ENCODE data around the gene REPS2. TPM values are rescaled to one million over a fixed set of nuclear protein-coding genes. Genes with fewer than 3 reads are reported as not detected.

REPS2 gene
- total and polyA plus RNA-seq, 3 experiments from 2014 or later: 0.02 to 0.49 (median 0.11) TPM

- no peaks in the 10 kb centered on the region for H3K4me1 ChIP-seq (ENCODE audit: insufficient read depth, low read length)
- H3K4me3 ChIP-seq (ENCODE audit: low read length): no peak overlapping the region
Measured at GRCh38 chrX:17012465-17012864, 66.0 kb downstream of the REPS2 start.

DNA sequence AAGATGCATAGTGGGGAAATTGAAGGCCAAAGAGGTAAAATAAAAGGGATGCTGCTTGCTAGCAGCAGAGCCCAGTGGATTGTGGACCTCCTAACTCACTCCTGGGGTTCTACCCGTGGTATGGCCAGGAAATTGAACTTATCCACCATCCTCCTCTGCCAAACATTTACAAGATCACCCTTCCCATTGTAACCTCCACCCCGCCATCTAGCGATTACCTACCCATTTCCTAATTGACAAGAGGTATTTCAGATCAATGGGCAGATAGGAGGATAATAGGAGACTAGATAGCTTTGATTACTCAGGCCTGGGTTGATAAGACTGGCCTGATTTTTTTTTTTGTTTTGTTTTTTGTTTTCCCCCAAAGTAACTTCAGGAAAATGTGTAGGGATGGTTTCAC is 67.8 kb downstream of the REPS2 start:
- CTCF ChIA-PET: no interaction called here
- Histone ChIP-seq H3K27ac (ENCODE audit: low read depth, low read length) (no peak overlapping the region), H3K36me3 (ENCODE audit: insufficient read depth, low read length) (no peaks in the 10 kb centered on the region), H3K4me1 (ENCODE audit: insufficient read depth, low read length) (no peaks in the 10 kb centered on the region), H3K4me3 (ENCODE audit: low read length) (no peak overlapping the region), H3K27me3 (ENCODE audit: insufficient read depth, low read length, poor library complexity, severe bottlenecking) (no peaks in the 10 kb centered on the region), H3K9me3 (ENCODE audit: low read length) (no peaks in the 10 kb centered on the region)
- POLR2A ChIA-PET: no interaction called here
- no peak for DNase-seq
- no peaks in the 10 kb centered on the region for H3K36me3 Mint-ChIP-seq
- no peak overlapping the region for H3K27ac Mint-ChIP-seq
- no peaks in the 10 kb centered on the region for H3K4me1 Mint-ChIP-seq
- no peak overlapping the region for H3K4me3 Mint-ChIP-seq
- peaks cover 0 to 3% (median 0%) of the 10 kb centered on the region in 5 donors for H3K9me3 Mint-ChIP-seq
- H3K27me3 Mint-ChIP-seq: peaks cover 0 to 16% of the 10 kb centered on the region in 2 donors

More at GRCh38 chrX:17012465-17012864, 66.0 kb downstream of the REPS2 start:
- DNase-seq: no peak
- Mint-ChIP-seq H3K9me3 (peaks cover 0 to 3% (median 0%) of the 10 kb centered on the region in 5 donors), H3K4me1 (no peaks in the 10 kb centered on the region), H3K27ac (no peak overlapping the region), H3K27me3 (peaks cover 0 to 9% of the 10 kb centered on the region in 2 donors), H3K36me3 (no peaks in the 10 kb centered on the region), H3K4me3 (no peak overlapping the region)
- Histone ChIP-seq H3K27me3 (ENCODE audit: insufficient read depth, low read length, poor library complexity, severe bottlenecking) (no peaks in the 10 kb centered on the region), H3K9me3 (ENCODE audit: low read length) (no peaks in the 10 kb centered on the region), H3K36me3 (ENCODE audit: insufficient read depth, low read length) (no peaks in the 10 kb centered on the region), H3K27ac (ENCODE audit: low read depth, low read length) (no peak overlapping the region)
- POLR2A ChIA-PET: no interaction called here
- CTCF ChIA-PET: no interaction called here

DNA sequence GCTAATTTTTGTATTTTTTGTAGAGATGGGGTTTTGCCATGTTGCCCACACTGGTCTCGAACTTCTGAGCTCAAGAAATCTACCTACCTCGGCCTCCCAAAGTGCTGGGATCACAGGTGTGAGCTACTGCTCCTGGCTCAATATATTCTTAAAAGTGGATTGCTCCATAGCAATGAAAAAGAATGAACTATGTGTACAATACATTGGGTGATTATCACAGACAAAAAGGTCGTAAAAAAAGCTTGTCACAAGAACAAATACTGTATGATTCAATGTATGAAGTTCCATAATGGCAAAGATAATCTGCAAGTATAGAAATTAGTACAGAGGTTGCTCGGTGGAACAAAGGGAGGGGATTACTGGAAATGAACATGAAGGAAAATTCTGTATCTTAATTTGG is 70.7 kb downstream of the REPS2 start:
- DNase-seq: no peak
- no peaks in the 10 kb centered on the region for H3K4me1 Mint-ChIP-seq
- CTCF ChIA-PET: no interaction called here
- no peak overlapping the region for H3K27ac Mint-ChIP-seq
- peaks cover 0 to 13% of the 10 kb centered on the region in 2 donors for H3K27me3 Mint-ChIP-seq
- no peaks in the 10 kb centered on the region for H3K9me3 ChIP-seq (ENCODE audit: low read length)
- no peaks in the 10 kb centered on the region for H3K4me1 ChIP-seq (ENCODE audit: insufficient read depth, low read length)
- H3K36me3 ChIP-seq (ENCODE audit: insufficient read depth, low read length): no peaks in the 10 kb centered on the region
- H3K27me3 ChIP-seq (ENCODE audit: insufficient read depth, low read length, poor library complexity, severe bottlenecking): no peaks in the 10 kb centered on the region
- H3K9me3 Mint-ChIP-seq: no peaks in the 10 kb centered on the region
- POLR2A ChIA-PET: no interaction called here
- H3K36me3 Mint-ChIP-seq: no peaks in the 10 kb centered on the region
- H3K4me3 ChIP-seq (ENCODE audit: low read length): no peak overlapping the region
- no peak overlapping the region for H3K4me3 Mint-ChIP-seq
- H3K27ac ChIP-seq (ENCODE audit: low read depth, low read length): no peak overlapping the region

- Mint-ChIP-seq H3K4me1 (no peaks in the 10 kb centered on the region), H3K36me3 (no peaks in the 10 kb centered on the region), H3K27ac (no peak overlapping the region), H3K27me3 (peaks cover 0 to 10% of the 10 kb centered on the region in 2 donors), H3K4me3 (no peak overlapping the region), H3K9me3 (no peaks in the 10 kb centered on the region)
- Histone ChIP-seq H3K4me1 (ENCODE audit: insufficient read depth, low read length) (no peaks in the 10 kb centered on the region), H3K9me3 (ENCODE audit: low read length) (no peaks in the 10 kb centered on the region), H3K27me3 (ENCODE audit: insufficient read depth, low read length, poor library complexity, severe bottlenecking) (no peaks in the 10 kb centered on the region), H3K4me3 (ENCODE audit: low read length) (no peak overlapping the region), H3K27ac (ENCODE audit: low read depth, low read length) (no peak overlapping the region), H3K36me3 (ENCODE audit: insufficient read depth, low read length) (no peaks in the 10 kb centered on the region)
- no peak for DNase-seq
- ChIA-PET CTCF (no interaction called here), POLR2A (no interaction called here)
Measured at GRCh38 chrX:17020356-17020755, 73.9 kb downstream of the REPS2 start.

DNA sequence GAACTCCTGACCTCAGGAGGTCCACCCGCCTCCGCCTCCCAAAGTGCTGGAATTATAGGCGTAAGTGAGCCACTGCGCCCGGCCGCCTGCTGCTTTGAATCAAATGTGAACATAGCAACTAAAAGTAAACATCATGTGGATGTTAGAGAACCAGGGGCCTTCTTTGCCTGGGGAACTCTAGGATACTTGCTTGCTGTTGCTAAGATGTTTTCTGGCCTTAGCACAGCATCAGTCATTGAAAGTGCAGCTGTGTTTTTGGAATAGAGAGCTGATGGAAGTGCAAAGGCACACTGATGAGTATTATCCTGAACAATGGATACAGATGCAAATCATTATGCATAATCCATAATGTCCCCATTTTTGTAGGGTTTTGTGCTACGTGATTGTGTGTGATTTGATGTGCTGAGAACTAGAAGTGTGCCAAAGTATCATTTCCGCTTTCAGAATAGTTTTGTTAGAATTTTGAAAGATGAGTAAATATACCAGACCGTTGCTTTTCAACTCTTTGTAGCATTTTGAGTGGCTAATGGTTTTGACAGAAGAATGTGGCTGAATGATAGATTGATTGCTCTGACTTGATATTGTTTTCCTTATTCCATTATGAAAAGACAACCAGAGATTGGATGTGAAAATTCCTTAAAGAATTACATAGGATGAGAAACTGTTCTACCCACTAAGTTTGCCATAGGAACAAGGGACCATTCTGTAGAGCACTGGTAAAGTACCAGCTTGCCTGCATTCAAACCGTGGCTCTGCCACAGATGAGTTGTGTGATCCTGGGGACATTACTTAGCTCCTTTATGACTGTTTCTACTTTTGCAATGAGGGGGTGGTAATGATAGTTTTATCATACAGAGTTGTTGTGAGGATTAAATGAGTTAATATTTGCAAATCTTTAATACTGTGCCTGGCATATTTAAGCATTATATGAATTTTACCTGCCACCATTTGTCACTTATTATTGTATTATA is 74.7 kb downstream of the REPS2 start:
- peaks cover 0 to 10% of the 10 kb centered on the region in 2 donors for H3K27me3 Mint-ChIP-seq
- CTCF ChIA-PET: no interaction called here
- Histone ChIP-seq H3K4me1 (ENCODE audit: insufficient read depth, low read length) (no peaks in the 10 kb centered on the region), H3K27me3 (ENCODE audit: insufficient read depth, low read length, poor library complexity, severe bottlenecking) (no peaks in the 10 kb centered on the region), H3K9me3 (ENCODE audit: low read length) (no peaks in the 10 kb centered on the region), H3K27ac (ENCODE audit: low read depth, low read length) (no peak overlapping the region), H3K4me3 (ENCODE audit: low read length) (no peak overlapping the region), H3K36me3 (ENCODE audit: insufficient read depth, low read length) (no peaks in the 10 kb centered on the region)
- H3K4me1 Mint-ChIP-seq: no peaks in the 10 kb centered on the region
- H3K4me3 Mint-ChIP-seq: no peak overlapping the region
- H3K36me3 Mint-ChIP-seq: no peaks in the 10 kb centered on the region
- POLR2A ChIA-PET: no interaction called here
- H3K9me3 Mint-ChIP-seq: no peaks in the 10 kb centered on the region
- H3K27ac Mint-ChIP-seq: no peak overlapping the region
- DNase-seq: no peak

DNA sequence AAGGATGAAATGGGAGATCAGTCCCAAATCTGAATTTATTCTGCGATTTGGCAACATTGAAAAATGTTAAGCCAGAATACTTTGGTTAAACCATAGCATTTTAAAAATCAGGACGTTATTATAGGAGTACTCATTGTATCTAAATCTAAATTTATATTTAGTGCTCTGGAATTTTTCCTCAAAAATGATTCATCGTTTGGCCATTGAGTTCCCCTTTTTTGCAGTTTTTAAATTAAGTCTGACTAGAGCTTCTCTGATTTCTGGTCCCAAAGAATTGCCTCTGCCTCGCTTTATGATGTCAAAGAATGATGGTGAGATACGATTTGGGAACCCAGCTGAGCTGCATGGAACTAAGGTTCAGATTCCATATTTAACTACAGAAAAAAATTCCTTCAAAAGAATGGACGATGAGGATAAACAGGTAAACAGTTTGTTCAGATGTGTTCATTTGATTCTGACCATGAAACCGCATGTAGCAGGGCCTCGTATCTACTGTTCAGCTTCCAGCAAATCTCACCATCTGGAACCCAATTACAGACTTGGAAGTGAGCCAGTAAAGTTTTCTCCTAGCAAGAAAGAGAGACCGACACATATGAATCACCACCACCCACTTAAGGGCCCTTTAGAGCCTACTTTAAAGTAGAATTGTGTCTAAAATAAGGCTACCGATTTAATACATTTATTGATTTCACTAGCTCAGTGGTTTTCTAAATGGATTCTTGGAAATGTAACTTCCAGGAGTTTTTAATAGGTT is 75.6 kb downstream of the REPS2 start:
- no peaks in the 10 kb centered on the region for H3K4me1 Mint-ChIP-seq
- no peaks in the 10 kb centered on the region for H3K36me3 Mint-ChIP-seq
- no peak overlapping the region for H3K4me3 Mint-ChIP-seq
- H3K27me3 Mint-ChIP-seq: peaks cover 0 to 11% of the 10 kb centered on the region in 2 donors
- H3K9me3 Mint-ChIP-seq: no peaks in the 10 kb centered on the region
- POLR2A ChIA-PET: no interaction called here
- no peaks in the 10 kb centered on the region for H3K36me3 ChIP-seq (ENCODE audit: insufficient read depth, low read length)
- CTCF ChIA-PET: no interaction called here
- no peaks in the 10 kb centered on the region for H3K9me3 ChIP-seq (ENCODE audit: low read length)
- H3K4me3 ChIP-seq (ENCODE audit: low read length): no peak overlapping the region
- H3K4me1 ChIP-seq (ENCODE audit: insufficient read depth, low read length): no peaks in the 10 kb centered on the region
- H3K27ac Mint-ChIP-seq: no peak overlapping the region
- no peaks in the 10 kb centered on the region for H3K27me3 ChIP-seq (ENCODE audit: insufficient read depth, low read length, poor library complexity, severe bottlenecking)
- no peak for DNase-seq
- no peak overlapping the region for H3K27ac ChIP-seq (ENCODE audit: low read depth, low read length)

DNA sequence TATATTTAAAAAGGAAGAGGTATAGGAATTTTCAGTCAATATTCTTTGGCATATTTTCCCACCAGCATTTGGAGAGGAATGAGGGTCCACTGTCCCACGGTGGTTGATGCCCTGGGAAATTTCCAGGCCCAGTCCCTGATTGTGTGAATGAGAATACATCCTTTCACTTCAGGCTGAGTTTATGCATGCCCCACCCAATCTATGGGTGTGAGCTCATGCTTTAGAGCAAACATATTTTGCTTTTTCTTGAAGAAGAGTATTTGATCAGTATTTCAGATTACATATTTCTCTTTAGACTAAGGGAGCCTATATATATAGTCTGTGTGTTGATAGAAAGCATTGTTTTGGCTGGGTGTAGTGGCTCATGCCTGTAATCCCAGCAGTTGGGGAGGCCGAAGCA is 77.2 kb downstream of the REPS2 start:
- no peak overlapping the region for H3K27ac ChIP-seq (ENCODE audit: low read depth, low read length)
- H3K9me3 ChIP-seq (ENCODE audit: low read length): no peaks in the 10 kb centered on the region
- Mint-ChIP-seq H3K9me3 (no peaks in the 10 kb centered on the region), H3K27ac (no peak overlapping the region), H3K4me3 (no peak overlapping the region), H3K27me3 (peaks cover 0 to 4% of the 10 kb centered on the region in 2 donors), H3K4me1 (no peaks in the 10 kb centered on the region), H3K36me3 (no peaks in the 10 kb centered on the region)
- H3K27me3 ChIP-seq (ENCODE audit: insufficient read depth, low read length, poor library complexity, severe bottlenecking): no peaks in the 10 kb centered on the region
- H3K4me1 ChIP-seq (ENCODE audit: insufficient read depth, low read length): no peaks in the 10 kb centered on the region
- no peaks in the 10 kb centered on the region for H3K36me3 ChIP-seq (ENCODE audit: insufficient read depth, low read length)
- ChIA-PET CTCF (no interaction called here), POLR2A (no interaction called here)
- no peak for DNase-seq
- H3K4me3 ChIP-seq (ENCODE audit: low read length): no peak overlapping the region

DNA sequence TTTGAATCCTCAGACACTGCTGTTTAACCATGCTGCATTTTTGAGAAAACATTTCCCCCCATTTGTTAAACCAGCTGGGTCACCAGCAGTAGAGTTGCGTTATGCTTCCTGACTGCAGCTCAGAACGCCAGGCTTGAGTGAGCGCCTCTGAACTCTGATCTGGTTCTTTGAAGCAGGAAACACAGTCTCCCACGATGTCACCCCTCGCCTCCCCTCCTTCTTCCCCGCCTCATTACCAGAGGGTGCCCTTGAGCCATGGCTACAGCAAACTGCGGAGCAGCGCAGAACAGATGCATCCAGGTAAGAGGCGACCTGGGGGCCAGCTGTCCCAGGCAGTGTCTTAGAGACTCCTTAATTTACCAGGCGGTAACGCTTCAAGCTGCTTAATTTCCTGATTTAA is 78.4 kb downstream of the REPS2 start:
- Mint-ChIP-seq H3K4me3 (no peak overlapping the region), H3K36me3 (no peaks in the 10 kb centered on the region), H3K4me1 (no peaks in the 10 kb centered on the region), H3K27ac (no peak overlapping the region), H3K9me3 (no peaks in the 10 kb centered on the region), H3K27me3 (peaks cover 0 to 4% of the 10 kb centered on the region in 2 donors)
- POLR2A ChIA-PET: no interaction called here
- Histone ChIP-seq H3K27ac (ENCODE audit: low read depth, low read length) (no peak overlapping the region), H3K27me3 (ENCODE audit: insufficient read depth, low read length, poor library complexity, severe bottlenecking) (no peaks in the 10 kb centered on the region), H3K4me3 (ENCODE audit: low read length) (no peak overlapping the region), H3K9me3 (ENCODE audit: low read length) (no peaks in the 10 kb centered on the region), H3K4me1 (ENCODE audit: insufficient read depth, low read length) (no peaks in the 10 kb centered on the region), H3K36me3 (ENCODE audit: insufficient read depth, low read length) (no peaks in the 10 kb centered on the region)
- CTCF ChIA-PET: no interaction called here
- no peak for DNase-seq

Data from CD8-positive, alpha-beta memory T cell (primary cell).